ENCODE data around the gene ATG14. TPM values are rescaled to one million over a fixed set of nuclear protein-coding genes. Genes with fewer than 3 reads are reported as not detected.

Gene ATG14
- total and polyA plus RNA-seq, 2 donors (not counting 1 experiment from before 2014, with no cell fraction given), result 7.2 to 15.5 TPM

- Histone ChIP-seq H3K27me3 (replicated peaks in 1 of 4; ENCODE audit: control extremely low read depth in 1 of 4, control insufficient read depth in 3 of 4, insufficient read depth in 4 of 4, low read length in 3 of 4) (no peaks in the 10 kb centered on the region), H2AFZ (ENCODE audit: insufficient read depth, low read depth, low read length, poor library complexity, severe bottlenecking) (no peak overlapping the region), H3K27ac (ENCODE audit: low read length in 2 of 2) (no peak overlapping the region), H4K20me1 (ENCODE audit: control insufficient read depth, insufficient read depth, low read length, poor library complexity, severe bottlenecking) (no peaks in the 10 kb centered on the region), H3K9me3 (ENCODE audit: control extremely low read depth in 1 of 3, control insufficient read depth in 2 of 3, insufficient read depth in 1 of 3, low read length in 2 of 3) (no peaks in the 10 kb centered on the region), H3K36me3 (replicated peaks in 1 of 2; ENCODE audit: control extremely low read depth in 1 of 2, control insufficient read depth in 1 of 2, extremely low read depth in 1 of 2, insufficient read depth in 2 of 2, low read length in 1 of 2) (no peaks in the 10 kb centered on the region), H3K9ac (ENCODE audit: low read length) (no peak overlapping the region), H3K4me2 (replicated peaks; ENCODE audit: low read depth, low read length, poor library complexity, severe bottlenecking) (no peak overlapping the region), H3K4me3 (ENCODE audit: control extremely low read depth in 1 of 5, extremely low read depth in 1 of 5, insufficient read depth in 1 of 5, low read depth in 2 of 5, low read length in 4 of 5) (no peak overlapping the region), H3K4me1 (ENCODE audit: control insufficient read depth in 2 of 2, insufficient read depth in 2 of 2, low read length in 2 of 2) (no peaks in the 10 kb centered on the region), H3K79me2 (ENCODE audit: control insufficient read depth, insufficient read depth, low read length) (no peaks in the 10 kb centered on the region)
- CTCF ChIA-PET, result no interaction called here
- POLR2A ChIA-PET, result no interaction called here
- Mint-ChIP-seq H3K27me3 (peaks cover 17% of the 10 kb centered on the region), H3K27ac (no peak overlapping the region), H3K4me3 (no peak overlapping the region), H3K4me1 (no peaks in the 10 kb centered on the region), H3K9me3 (ENCODE audit: insufficient read depth) (no peaks in the 10 kb centered on the region)
- no peak for ATAC-seq (ENCODE audit: low read depth)
- DNase-seq, result no peak
- intact Hi-C loops (cut with micrococcal nuclease), result loop anchor here (10.0 kb wide), 1 partner anchor 165 kb away; the partner anchor contains the start of gene KTN1
- TF ChIP-seq EZH2 (IDR thresholded peaks at IDR 0.05; ENCODE audit: borderline replicate concordance, insufficient read depth, low read depth, low read length, poor library complexity, severe bottlenecking), result no peak
- TF ChIP-seq, protein P1, sequence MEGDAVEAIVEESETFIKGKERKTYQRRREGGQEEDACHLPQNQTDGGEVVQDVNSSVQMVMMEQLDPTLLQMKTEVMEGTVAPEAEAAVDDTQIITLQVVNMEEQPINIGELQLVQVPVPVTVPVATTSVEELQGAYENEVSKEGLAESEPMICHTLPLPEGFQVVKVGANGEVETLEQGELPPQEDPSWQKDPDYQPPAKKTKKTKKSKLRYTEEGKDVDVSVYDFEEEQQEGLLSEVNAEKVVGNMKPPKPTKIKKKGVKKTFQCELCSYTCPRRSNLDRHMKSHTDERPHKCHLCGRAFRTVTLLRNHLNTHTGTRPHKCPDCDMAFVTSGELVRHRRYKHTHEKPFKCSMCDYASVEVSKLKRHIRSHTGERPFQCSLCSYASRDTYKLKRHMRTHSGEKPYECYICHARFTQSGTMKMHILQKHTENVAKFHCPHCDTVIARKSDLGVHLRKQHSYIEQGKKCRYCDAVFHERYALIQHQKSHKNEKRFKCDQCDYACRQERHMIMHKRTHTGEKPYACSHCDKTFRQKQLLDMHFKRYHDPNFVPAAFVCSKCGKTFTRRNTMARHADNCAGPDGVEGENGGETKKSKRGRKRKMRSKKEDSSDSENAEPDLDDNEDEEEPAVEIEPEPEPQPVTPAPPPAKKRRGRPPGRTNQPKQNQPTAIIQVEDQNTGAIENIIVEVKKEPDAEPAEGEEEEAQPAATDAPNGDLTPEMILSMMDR (IDR thresholded peaks at IDR 0.05), result no peak
- WGBS (ENCODE audit: insufficient coverage), result 100% methylated on average over 1 of the region's 1 CpG
Measured at GRCh38 chr14:55419663-55420062, 8.0 kb upstream of the ATG14 start.

DNA sequence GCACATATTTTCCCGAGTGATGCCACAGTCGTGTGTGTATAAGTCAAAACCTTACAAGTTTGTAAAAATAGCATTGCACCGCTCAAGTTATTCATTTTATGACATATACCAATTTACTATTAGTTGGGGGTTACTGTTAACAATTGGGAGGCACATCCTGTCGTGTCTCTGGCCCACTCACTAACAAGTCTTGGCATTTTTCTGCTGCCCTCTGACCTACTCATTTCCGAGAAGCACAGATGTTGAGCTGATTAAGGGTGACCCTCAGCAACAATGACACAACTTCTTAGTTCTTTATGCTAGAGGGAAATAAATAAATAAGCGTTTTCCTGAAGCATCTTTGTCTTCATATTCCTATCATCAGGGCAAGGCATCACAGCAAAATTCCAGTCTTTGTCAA is 6.8 kb upstream of the ATG14 start:
- Histone ChIP-seq H4K20me1 (ENCODE audit: control insufficient read depth, insufficient read depth, low read length, poor library complexity, severe bottlenecking) (no peaks in the 10 kb centered on the region), H3K79me2 (ENCODE audit: control insufficient read depth, insufficient read depth, low read length) (no peaks in the 10 kb centered on the region), H3K4me2 (replicated peaks; ENCODE audit: low read depth, low read length, poor library complexity, severe bottlenecking) (no peak overlapping the region), H3K27me3 (replicated peaks in 1 of 4; ENCODE audit: control extremely low read depth in 1 of 4, control insufficient read depth in 3 of 4, insufficient read depth in 4 of 4, low read length in 3 of 4) (no peaks in the 10 kb centered on the region), H2AFZ (ENCODE audit: insufficient read depth, low read depth, low read length, poor library complexity, severe bottlenecking) (no peak overlapping the region), H3K27ac (ENCODE audit: low read length in 2 of 2) (no peak overlapping the region), H3K36me3 (replicated peaks in 1 of 2; ENCODE audit: control extremely low read depth in 1 of 2, control insufficient read depth in 1 of 2, extremely low read depth in 1 of 2, insufficient read depth in 2 of 2, low read length in 1 of 2) (no peaks in the 10 kb centered on the region), H3K4me1 (ENCODE audit: control insufficient read depth in 2 of 2, insufficient read depth in 2 of 2, low read length in 2 of 2) (no peaks in the 10 kb centered on the region), H3K9me3 (ENCODE audit: control extremely low read depth in 1 of 3, control insufficient read depth in 2 of 3, insufficient read depth in 1 of 3, low read length in 2 of 3) (no peaks in the 10 kb centered on the region), H3K4me3 (ENCODE audit: control extremely low read depth in 1 of 5, extremely low read depth in 1 of 5, insufficient read depth in 1 of 5, low read depth in 2 of 5, low read length in 4 of 5) (no peak overlapping the region), H3K9ac (ENCODE audit: low read length) (no peak overlapping the region)
- no peak overlapping the region for H3K27ac Mint-ChIP-seq
- CTCF ChIA-PET, result interaction anchor here (1.7 kb wide), 1 partner anchor 62 kb away, joined by 4 read pairs; no protein-coding TSS in a partner anchor
- WGBS (ENCODE audit: insufficient coverage), result 100% methylated on average over 1 of the region's 6 CpGs
- intact Hi-C loops (cut with micrococcal nuclease), result loop anchor here (10.0 kb wide), 1 partner anchor 166 kb away; the partner anchor contains the start of gene KTN1
- H3K27me3 Mint-ChIP-seq, result peaks cover 24% of the 10 kb centered on the region
- H3K4me3 Mint-ChIP-seq, result no peak overlapping the region
- TF ChIP-seq, protein P1 (IDR thresholded peaks at IDR 0.05), result no peak
- TF ChIP-seq EZH2 (IDR thresholded peaks at IDR 0.05; ENCODE audit: borderline replicate concordance, insufficient read depth, low read depth, low read length, poor library complexity, severe bottlenecking), result no peak
- POLR2A ChIA-PET, result no interaction called here
- no peaks in the 10 kb centered on the region for H3K9me3 Mint-ChIP-seq (ENCODE audit: insufficient read depth)
- DNase-seq, result no peak
- H3K4me1 Mint-ChIP-seq, result no peaks in the 10 kb centered on the region
- ATAC-seq (ENCODE audit: low read depth), result no peak
